Stimulated activated CD8-positive, alpha-beta memory T cell treated with anti-CD3 and anti-CD28 coated beads, Interleukin-12 subunit alpha, Interleukin-12 subunit beta, amount 100 ng/mL, for 1 hour (primary cell): Measurements from ENCODE around the gene POLH.

Experiments used
- DNase-seq: peaks from one replicate; pipeline ENCODE4 v3.0.0-alpha.2; 2020; ENCODE audit warnings: low read depth

The POLH gene

DNA sequence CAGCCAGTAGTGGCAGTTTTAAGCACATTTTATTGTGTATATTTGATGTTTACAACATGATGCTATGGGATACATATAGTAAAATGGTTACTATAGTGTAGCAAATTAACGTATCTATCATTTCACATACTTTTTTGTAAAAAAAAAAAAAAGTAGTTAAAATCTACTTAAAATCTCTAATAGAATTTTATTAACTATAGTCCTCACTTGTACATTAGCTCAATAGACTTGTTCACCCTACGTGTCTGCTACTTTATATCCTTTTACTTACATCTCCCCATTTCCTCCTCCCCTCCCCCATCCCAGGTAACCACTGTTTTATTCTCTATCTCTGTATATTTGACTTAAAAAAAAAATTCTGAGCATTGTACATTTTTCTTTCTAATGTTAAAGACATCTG is 30.0 kb downstream of the POLH start:
- DNase-seq = no peak

GRCh38 chr6:43608310-43608763 is 32.4 kb downstream of the POLH start:
- DNase-seq = peak; percentile 34

- DNase-seq = no peak
Observed at GRCh38 chr6:43608807-43609206, 32.8 kb downstream of the POLH start.

DNA sequence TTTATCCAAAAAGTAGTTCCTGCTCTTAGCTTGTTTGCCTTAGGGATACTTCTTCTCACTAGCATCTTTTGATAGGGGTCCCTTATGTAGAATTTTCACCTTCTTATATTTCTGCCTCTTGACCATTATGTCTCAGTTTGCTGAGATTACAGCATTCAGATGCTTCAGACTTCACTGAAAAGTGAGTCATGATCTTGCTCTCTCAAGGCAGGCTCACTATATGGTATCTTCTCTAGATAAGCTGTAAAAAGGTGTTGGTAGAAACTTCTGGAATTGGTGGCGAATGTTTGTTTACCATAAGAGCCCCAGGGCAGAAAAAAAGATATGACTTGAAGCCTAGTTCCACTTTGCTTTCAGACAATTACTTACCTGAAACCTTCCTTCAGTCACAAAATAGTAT is 33.4 kb downstream of the POLH start:
- DNase-seq = no peak

GRCh38 chr6:43610431-43610830 is 34.4 kb downstream of the POLH start:
- no peak for DNase-seq

- no peak for DNase-seq
Observed at GRCh38 chr6:43613721-43614395, 37.9 kb downstream of the POLH start.

- DNase-seq = no peak
Observed at GRCh38 chr6:43614396-43614730, 38.4 kb downstream of the POLH start.

DNA sequence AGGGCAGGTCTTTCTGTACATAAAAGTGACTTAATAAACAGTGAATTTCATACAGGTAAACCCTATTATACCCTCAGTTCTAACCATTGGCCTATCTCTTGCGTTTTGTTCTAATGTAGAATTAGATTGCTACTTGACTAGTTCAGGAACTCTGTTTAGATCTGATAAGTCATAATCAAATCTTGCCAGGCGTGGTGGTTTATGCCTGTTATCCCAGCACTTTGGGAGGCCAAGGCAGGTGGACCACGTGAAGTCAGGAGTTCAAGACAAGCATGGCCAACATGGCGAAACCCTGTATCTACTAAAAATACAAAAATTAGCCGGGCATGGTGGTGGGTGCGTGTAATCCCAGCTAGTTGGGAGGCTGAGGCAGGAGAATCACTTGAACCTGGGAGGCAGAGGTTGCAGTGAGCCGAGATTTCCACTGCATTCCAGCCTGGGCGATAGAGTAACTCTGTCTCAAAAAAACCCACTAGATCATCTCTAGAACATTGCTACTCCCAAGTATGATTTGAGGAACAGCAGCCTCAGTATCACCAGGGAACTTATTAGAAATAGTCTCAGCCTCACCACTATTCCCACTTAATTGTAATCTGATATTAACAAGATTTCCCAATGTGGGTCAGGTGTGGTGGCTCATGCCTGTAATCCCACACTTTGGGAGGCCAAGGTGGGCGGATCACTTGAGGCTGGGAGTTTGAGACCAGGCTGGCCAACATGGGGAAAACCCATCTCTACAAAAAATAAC is 40.9 kb downstream of the POLH start:
- DNase-seq = no peak

GRCh38 chr6:43621078-43621835 is 45.3 kb downstream of the POLH start:
- DNase-seq = no peak

DNA sequence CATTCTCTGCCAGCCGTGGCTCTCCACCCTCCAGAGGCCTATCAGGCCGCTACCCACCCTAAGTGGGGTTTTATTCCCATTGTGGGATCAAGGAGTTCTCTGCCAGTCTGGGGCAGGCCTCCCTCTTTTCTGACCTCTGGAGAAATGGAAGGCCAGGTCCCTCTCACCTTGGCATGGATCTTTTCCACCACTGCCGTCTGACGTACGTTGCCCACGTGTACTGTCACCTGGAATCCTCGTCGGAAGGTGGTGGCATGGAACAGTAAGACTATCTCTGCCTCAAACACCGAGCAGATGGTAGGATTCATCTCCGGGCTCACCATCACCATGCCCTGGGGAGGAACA is 45.8 kb downstream of the POLH start:
- DNase-seq = no peak

DNA sequence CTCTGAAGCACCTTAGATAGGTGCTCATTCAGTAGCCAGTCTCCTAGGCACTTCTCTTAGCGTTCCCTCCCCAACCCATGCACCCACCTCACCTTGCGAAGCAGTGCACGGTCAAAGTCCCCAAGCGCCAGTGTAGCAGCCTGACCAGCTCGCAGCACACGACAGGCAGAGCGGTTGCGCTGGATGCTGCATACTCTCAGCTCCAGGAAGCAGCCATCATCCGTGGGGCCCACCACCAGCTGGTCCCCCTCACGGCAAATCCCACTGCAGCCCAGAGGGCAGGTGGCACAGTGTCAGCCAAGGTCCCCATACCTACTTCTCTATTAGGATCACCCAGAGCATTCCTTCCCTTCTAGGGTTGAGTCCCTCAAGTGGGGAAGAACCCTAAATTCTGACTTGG is 46.6 kb downstream of the POLH start:
- no peak for DNase-seq

DNA sequence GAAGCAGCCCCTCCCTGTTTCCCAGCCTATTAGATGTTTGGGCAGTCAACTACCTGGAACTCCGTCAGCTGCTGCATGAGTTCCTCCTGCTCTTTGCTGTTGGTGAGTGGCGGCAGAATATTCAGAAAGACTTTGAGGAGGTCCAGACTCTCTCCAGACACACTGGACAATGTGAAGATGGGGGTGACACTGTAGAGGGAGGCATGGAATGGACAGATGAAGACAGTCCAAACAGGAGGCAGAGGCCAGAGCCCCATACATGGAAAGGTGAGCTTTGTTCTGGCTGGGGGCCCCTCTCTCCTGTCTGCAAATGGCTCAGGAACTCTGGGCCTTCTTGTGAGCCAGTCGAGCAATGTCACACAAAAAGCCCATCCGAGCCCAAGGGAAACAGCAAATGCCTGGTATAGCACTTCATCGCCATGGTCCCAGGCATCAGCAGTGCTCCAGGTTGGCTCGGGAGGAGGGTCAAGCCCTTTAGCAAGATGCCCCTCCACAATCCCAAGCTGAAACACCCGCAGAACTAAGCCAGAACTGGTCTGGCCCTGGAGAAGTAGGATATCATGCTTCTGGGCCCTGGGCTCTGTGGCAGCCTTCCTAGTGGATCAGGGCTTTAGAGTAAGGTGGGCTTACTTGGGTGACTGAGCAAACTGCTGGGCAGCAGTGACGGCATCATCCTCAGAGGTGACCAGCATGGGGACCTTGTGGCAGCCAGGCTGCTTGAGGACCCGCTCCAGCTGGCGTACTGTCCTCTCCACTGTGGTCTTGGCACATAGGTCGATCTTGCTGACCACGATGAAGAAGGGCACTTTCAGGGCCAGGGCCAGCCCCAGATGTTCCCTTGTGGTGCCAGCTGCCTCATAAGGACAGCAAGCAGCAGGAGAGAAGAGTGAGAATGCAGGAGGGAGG is 48.1 kb downstream of the POLH start:
- no peak for DNase-seq

DNA sequence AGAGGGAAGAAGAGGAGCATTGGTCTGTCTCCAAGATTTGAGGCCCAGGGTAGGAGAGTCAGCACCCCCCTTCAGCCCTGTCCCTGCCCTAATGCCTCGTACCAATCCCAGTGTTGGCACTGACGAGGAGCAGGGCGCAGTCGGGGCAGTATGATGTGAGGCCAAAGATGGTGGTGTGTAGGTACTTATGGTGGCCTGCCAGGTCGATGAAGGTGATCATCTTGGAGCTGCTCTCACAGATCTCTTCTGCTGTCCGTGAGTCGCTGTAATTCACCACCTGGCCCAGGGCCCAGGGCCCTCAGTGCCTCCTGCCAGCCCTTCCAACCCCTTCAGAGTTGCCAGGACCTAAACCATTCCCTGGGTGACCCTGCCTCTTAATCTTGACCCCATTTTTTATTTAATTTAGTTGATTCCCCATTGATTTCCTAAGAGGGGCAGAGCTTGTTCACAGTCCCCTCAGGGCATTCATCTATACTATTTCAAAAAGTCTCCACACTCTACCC is 48.9 kb downstream of the POLH start:
- no peak for DNase-seq

- DNase-seq = no peak
Observed at GRCh38 chr6:43625393-43625992, 49.5 kb downstream of the POLH start.

- no peak for DNase-seq
Observed at GRCh38 chr6:43627008-43627825, 51.2 kb downstream of the POLH start.

DNA sequence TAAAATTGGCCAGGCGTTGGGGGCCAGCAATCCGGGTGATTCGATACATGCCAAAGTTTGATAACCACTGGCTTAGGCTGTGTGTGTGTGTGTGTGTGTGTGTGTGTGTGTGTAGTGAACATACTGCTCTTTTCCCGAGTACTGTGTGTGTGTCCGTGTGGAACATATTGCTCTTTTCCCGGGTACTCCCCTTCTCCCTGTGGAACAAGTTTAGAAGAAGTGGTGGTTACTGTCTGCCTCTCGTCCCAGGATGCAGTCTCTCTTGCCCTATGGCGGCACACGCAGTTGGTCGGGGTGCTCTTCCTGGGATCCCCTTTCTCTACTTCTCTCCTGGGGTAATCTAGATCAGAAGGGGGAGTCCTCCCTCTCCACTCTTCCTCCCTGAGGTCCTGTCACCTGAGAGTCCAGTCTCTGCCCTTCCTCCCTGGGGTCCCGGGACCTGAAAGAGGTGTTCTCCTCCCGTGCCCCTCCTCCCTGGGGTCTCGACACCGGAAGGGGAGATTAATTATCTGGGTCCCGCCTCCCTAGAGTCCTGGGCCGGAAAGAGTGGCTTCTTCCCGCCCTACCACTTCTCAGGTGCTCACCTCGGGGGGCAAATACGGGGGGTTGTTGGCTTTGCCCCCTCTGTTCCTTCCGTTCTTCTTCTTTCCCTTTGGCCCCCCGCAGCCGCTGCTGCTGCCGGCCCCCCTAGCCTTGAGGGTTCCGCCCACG is 52.6 kb downstream of the POLH start:
- peak; percentile 30 for DNase-seq

DNA sequence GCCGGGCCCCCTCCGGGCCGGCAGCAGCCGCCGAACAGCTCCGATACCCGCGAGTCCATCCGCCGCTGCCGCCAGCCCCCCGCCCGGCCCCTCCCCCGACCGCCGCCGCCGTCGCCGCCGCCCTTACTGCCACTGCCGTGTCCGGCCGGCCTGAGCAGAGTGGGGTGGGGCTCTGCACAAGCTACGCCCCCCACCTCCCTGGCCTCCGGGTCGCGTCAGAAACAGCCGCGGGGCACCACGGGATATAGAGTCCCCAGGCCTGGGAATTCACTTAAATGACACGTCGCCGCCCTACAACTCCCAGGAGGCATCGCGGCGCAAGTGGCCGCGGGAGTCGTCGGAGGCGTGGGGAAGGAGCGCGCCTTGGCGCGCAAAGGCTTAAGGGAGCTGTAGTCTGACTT is 53.1 kb downstream of the POLH start, which contains the start of gene GTPBP2:
GTPBP2 (minus strand) TSS at position 161 of the 401 bp plus-strand sequence; CDS start at position 59, 102 bp downstream.
- peak; percentile 93 for DNase-seq

- DNase-seq = peak; percentile 84
Observed at GRCh38 chr6:43629505-43630300, 53.7 kb downstream of the POLH start.
